D721Med (cell line): ENCODE data around the gene C5orf15.
"Not testable (repeated sequence)": the region's sequence is repeated elsewhere in the genome, so short reads cannot be mapped to it uniquely, and the experiment has no call there.

ENCODE experiments used
- DNase-seq: peaks from one replicate; pipeline ENCODE4 v3.0.0; 2011; ENCODE audit warnings: low spot score; ENCODE audit not compliant: insufficient read length
- FAIRE-seq: peaks from 2 replicates; lab custom pipeline; 2011; peaks lifted over from hg19 to GRCh38; lab: Jason Lieb, UNC
- TF ChIP-seq, protein P1 (sequence below): IDR thresholded peaks from 2 replicates; pipeline ENCODE4 v1.5.1; 2012; ENCODE audit warnings: mild to moderate bottlenecking, control low read depth; ENCODE audit not compliant: insufficient read depth; ENCODE audit errors: missing control alignments

C5orf15 gene

DNA sequence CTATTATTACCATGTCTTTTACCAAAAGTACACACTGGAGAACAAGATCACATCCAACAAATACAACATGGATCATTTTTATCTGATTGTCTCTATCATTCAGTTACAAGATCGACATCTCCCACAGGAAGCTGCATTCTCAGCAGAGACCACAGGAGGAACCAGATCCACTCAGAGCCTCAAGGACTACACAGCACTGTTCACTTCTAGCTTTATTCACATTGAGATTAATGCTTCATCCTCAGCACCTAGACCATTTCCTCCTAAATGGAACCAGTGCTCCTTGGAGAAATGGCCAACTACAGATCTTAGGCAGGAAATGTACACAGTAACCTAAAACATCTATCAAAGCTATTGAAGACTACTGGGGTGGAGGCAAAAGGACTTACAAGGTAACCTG is 13.3 kb upstream of the C5orf15 start:
- DNase-seq (no peak), FAIRE-seq (no peak)
- TF ChIP-seq, protein P1, sequence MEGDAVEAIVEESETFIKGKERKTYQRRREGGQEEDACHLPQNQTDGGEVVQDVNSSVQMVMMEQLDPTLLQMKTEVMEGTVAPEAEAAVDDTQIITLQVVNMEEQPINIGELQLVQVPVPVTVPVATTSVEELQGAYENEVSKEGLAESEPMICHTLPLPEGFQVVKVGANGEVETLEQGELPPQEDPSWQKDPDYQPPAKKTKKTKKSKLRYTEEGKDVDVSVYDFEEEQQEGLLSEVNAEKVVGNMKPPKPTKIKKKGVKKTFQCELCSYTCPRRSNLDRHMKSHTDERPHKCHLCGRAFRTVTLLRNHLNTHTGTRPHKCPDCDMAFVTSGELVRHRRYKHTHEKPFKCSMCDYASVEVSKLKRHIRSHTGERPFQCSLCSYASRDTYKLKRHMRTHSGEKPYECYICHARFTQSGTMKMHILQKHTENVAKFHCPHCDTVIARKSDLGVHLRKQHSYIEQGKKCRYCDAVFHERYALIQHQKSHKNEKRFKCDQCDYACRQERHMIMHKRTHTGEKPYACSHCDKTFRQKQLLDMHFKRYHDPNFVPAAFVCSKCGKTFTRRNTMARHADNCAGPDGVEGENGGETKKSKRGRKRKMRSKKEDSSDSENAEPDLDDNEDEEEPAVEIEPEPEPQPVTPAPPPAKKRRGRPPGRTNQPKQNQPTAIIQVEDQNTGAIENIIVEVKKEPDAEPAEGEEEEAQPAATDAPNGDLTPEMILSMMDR = no peak

- TF ChIP-seq, protein P1 = no peak
- DNase-seq = no peak
- no peak for FAIRE-seq
Measured at GRCh38 chr5:133980652-133981051, 12.2 kb upstream of the C5orf15 start.

DNA sequence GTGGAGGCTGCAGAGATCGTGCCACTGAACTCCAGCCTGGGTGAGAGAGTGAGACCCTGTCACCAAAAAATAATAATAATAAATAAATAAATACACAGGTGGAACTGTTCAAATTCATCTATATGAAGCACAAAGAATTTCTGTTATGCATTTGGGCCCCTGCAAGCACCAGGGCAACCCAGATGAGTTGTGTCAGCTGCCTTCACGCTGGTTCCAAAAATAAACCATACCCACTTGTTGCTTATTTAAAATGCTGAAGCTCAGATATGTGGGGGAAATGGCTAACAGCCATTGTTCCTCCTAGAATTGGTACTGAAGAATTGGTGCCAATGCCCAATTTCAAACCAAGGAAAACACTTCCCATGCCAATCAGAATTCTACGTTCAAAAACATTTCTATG is 10.5 kb upstream of the C5orf15 start:
- no peak for FAIRE-seq
- TF ChIP-seq, protein P1 = no peak
- DNase-seq = no peak

- FAIRE-seq (no peak), DNase-seq (no peak)
- TF ChIP-seq, protein P1 = no peak
Measured at GRCh38 chr5:133977858-133978257, 9.4 kb upstream of the C5orf15 start.

DNA sequence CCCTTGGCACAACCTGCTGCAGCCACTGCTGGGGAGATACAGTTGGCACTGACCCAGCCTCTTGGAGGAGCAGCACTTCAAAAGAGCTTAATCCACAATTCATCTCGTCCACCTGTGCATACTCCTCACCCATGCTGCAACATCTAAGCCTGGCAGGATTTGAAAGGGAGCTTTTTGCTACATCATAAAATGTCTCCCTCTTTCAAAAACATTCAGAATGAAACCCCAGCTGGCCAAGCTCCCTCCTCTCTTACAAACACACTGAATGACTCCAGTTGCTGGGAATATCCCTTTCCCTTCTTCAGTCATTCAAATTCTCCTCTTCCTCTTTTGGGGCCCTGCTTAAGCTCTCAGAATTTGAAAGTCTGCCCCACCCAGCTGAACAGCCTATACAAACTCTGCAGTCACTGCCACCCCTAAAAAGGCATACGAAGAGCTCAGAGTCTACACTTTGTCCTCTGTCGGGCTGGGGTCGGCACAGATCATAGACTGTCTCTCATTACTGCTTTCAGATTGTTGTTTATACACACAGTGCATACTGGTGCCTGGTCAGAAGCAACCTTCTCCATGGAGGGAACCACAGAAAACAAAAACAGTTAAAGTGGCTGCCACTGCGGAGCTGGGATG is 8.8 kb upstream of the C5orf15 start:
- FAIRE-seq = no peak

GRCh38 chr5:133975546-133975945 is 7.1 kb upstream of the C5orf15 start:
- DNase-seq, FAIRE-seq: not testable (repeated sequence)

More for the DNA sequence above, 8.8 kb upstream of the C5orf15 start:
- TF ChIP-seq, protein P1 = no peak
- no peak for DNase-seq

DNA sequence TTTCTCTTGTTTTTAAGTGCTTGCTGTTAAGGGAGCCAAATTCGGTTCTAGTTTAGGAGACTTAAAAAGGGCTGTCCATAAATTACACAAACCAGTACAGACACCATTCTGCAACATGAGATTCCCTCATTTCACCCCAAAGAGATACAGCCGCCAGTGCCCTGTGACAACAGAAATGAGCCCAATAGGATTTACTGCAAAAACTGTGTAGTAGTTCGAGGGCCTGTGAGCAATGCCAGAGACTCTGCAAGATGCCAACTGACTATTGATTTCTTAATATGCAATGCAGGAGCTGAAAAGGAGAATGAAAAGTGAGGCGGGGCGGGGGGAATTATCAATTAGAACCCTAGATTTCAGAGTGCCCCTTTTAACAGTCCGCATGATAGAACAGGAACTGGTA is 5.7 kb upstream of the C5orf15 start:
- DNase-seq (no peak), FAIRE-seq (no peak)
- TF ChIP-seq, protein P1 = no peak

- no peak for FAIRE-seq
- no peak for DNase-seq
- TF ChIP-seq, protein P1 = no peak
Measured at GRCh38 chr5:133970325-133970909, 2.0 kb upstream of the C5orf15 start.
